Measurements from ENCODE around the gene ZNF362.

DNA sequence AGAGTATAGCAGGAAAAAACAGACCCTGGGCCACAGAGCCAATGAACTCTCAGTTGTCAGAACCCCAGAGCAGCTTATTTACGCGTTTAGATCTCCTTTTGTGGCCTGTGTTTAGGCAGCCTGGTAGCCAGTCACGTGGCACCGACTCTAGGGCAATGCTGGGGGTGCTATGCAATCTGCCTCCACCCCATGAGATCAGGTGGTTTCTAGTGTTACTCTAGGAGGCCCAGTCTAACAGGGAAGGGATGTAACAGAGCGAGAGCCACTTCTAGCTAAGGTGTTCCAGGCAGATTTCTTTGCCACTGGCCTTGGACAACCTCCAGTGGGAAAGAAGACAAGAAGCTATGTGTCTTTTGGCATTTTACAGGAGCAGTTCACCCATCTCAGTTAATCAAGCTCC, 76.6 kb downstream of the ZNF362 start:
- TF ChIP-seq, protein P1, sequence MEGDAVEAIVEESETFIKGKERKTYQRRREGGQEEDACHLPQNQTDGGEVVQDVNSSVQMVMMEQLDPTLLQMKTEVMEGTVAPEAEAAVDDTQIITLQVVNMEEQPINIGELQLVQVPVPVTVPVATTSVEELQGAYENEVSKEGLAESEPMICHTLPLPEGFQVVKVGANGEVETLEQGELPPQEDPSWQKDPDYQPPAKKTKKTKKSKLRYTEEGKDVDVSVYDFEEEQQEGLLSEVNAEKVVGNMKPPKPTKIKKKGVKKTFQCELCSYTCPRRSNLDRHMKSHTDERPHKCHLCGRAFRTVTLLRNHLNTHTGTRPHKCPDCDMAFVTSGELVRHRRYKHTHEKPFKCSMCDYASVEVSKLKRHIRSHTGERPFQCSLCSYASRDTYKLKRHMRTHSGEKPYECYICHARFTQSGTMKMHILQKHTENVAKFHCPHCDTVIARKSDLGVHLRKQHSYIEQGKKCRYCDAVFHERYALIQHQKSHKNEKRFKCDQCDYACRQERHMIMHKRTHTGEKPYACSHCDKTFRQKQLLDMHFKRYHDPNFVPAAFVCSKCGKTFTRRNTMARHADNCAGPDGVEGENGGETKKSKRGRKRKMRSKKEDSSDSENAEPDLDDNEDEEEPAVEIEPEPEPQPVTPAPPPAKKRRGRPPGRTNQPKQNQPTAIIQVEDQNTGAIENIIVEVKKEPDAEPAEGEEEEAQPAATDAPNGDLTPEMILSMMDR (IDR thresholded peaks at IDR 0.05; ENCODE audit: insufficient read depth, low read length): no peak
- TF ChIP-seq POLR2AphosphoS5 (IDR thresholded peaks at IDR 0.05; ENCODE audit: low read depth) (no peak), SPI1 (IDR thresholded peaks at IDR 0.05; ENCODE audit: borderline replicate concordance, low read depth) (no peak), GABPA (IDR thresholded peaks at IDR 0.05; ENCODE audit: low read depth) (no peak)
- TF ChIP-seq, protein P2, sequence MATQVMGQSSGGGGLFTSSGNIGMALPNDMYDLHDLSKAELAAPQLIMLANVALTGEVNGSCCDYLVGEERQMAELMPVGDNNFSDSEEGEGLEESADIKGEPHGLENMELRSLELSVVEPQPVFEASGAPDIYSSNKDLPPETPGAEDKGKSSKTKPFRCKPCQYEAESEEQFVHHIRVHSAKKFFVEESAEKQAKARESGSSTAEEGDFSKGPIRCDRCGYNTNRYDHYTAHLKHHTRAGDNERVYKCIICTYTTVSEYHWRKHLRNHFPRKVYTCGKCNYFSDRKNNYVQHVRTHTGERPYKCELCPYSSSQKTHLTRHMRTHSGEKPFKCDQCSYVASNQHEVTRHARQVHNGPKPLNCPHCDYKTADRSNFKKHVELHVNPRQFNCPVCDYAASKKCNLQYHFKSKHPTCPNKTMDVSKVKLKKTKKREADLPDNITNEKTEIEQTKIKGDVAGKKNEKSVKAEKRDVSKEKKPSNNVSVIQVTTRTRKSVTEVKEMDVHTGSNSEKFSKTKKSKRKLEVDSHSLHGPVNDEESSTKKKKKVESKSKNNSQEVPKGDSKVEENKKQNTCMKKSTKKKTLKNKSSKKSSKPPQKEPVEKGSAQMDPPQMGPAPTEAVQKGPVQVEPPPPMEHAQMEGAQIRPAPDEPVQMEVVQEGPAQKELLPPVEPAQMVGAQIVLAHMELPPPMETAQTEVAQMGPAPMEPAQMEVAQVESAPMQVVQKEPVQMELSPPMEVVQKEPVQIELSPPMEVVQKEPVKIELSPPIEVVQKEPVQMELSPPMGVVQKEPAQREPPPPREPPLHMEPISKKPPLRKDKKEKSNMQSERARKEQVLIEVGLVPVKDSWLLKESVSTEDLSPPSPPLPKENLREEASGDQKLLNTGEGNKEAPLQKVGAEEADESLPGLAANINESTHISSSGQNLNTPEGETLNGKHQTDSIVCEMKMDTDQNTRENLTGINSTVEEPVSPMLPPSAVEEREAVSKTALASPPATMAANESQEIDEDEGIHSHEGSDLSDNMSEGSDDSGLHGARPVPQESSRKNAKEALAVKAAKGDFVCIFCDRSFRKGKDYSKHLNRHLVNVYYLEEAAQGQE (IDR thresholded peaks at IDR 0.05; ENCODE audit: insufficient replicate concordance, low read depth): no peak

Measured in HL-60 (cell line).